Measurements from ENCODE around the gene ARL6IP4. TPM values are rescaled to one million over a fixed set of nuclear protein-coding genes. Genes with fewer than 3 reads are reported as not detected.

Gene ARL6IP4
- total RNA-seq, 4 donors from 2014 or later, result 87.5 to 149 (median 114) TPM

- no peaks in the 10 kb centered on the region for H3K9me3 ChIP-seq
- no peaks in the 10 kb centered on the region for H3K27me3 ChIP-seq
- no peaks in the 10 kb centered on the region for H3K36me3 ChIP-seq
- no peak overlapping the region for H3K27ac ChIP-seq
- no peaks in the 10 kb centered on the region for H3K4me1 ChIP-seq
- no peak overlapping the region for H3K4me3 ChIP-seq
- WGBS, result 86% methylated on average over 2 of the region's 2 CpGs
- DNase-seq (ENCODE audit: low spot score in 2 of 2), result no peak
- TF ChIP-seq EP300 (IDR thresholded peaks at IDR 0.05) (no peak), CTCF (IDR thresholded peaks at IDR 0.05) (no peak), POLR2AphosphoS5 (IDR thresholded peaks at IDR 0.05) (no peak), POLR2A (IDR thresholded peaks at IDR 0.05) (no peak)
Measured at GRCh38 chr12:123019841-123020138, 39.3 kb downstream of the ARL6IP4 start.

- no peak for DNase-seq (ENCODE audit: low spot score in 2 of 2)
- no peaks in the 10 kb centered on the region for H3K4me1 ChIP-seq
- H3K27me3 ChIP-seq, result no peaks in the 10 kb centered on the region
- TF ChIP-seq CTCF (IDR thresholded peaks at IDR 0.05) (no peak), POLR2A (IDR thresholded peaks at IDR 0.05) (no peak)
- H3K36me3 ChIP-seq, result no peaks in the 10 kb centered on the region
- no peak overlapping the region for H3K4me3 ChIP-seq
- 91% methylated on average over 18 of the region's 18 CpGs for WGBS
- no peak overlapping the region for H3K27ac ChIP-seq
- H3K9me3 ChIP-seq, result no peaks in the 10 kb centered on the region
Measured at GRCh38 chr12:123021688-123022604, 41.5 kb downstream of the ARL6IP4 start.

- TF ChIP-seq POLR2A (IDR thresholded peaks at IDR 0.05), result no peak
- Histone ChIP-seq H3K4me3 (no peak overlapping the region), H3K27me3 (no peaks in the 10 kb centered on the region), H3K4me1 (no peaks in the 10 kb centered on the region), H3K36me3 (no peaks in the 10 kb centered on the region), H3K27ac (no peak overlapping the region), H3K9me3 (no peaks in the 10 kb centered on the region)
- WGBS, result 100% methylated on average over 2 of the region's 5 CpGs
- no peak for DNase-seq (ENCODE audit: low spot score in 2 of 2)
Measured at GRCh38 chr12:123022846-123023245, 42.4 kb downstream of the ARL6IP4 start.

DNA sequence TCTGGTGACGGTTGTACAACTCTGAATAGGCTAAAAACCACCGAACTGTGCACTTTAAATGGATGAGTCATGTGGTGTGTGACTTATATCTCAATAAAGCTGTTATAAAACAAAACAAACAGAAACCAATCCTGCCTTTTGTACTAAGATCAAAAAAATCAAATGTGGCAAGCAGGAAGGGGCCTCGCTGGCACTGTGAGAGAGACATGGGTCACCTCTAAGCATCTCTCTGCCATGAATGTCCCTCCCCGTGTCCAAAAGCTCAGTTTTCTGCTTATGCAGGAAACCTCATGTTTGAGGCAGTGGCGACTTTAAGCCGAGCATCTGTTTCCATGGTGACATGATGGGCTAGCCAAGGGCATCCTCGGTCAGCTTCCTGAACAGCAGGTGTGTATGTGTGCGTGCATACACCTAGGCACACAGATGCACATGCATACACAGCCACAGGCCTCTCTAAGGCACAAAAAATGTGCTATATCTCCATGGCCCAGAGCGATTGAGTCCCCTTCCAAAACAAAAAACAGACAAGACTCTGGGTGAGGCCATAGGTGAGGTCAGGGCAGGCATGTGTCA, 44.4 kb downstream of the ARL6IP4 start:
- Histone ChIP-seq H3K27ac (no peak overlapping the region), H3K27me3 (no peaks in the 10 kb centered on the region), H3K4me1 (no peaks in the 10 kb centered on the region), H3K36me3 (no peaks in the 10 kb centered on the region), H3K9me3 (no peaks in the 10 kb centered on the region), H3K4me3 (no peak overlapping the region)
- TF ChIP-seq POLR2AphosphoS5 (IDR thresholded peaks at IDR 0.05), result no peak
- TF ChIP-seq CTCF (IDR thresholded peaks at IDR 0.05), result no peak
- no peak for TF ChIP-seq POLR2A (IDR thresholded peaks at IDR 0.05)
- no peak for TF ChIP-seq EP300 (IDR thresholded peaks at IDR 0.05)
- WGBS, result 85% methylated on average over 9 of the region's 9 CpGs
- no peak for DNase-seq (ENCODE audit: low spot score in 2 of 2)

- DNase-seq (ENCODE audit: low spot score in 2 of 2), result no peak
- 81% methylated on average over 9 of the region's 9 CpGs for WGBS
- no peaks in the 10 kb centered on the region for H3K9me3 ChIP-seq
- no peak overlapping the region for H3K27ac ChIP-seq
- no peak overlapping the region for H3K4me3 ChIP-seq
- TF ChIP-seq POLR2AphosphoS5 (IDR thresholded peaks at IDR 0.05) (no peak), CTCF (IDR thresholded peaks at IDR 0.05) (no peak), POLR2A (IDR thresholded peaks at IDR 0.05) (no peak), EP300 (IDR thresholded peaks at IDR 0.05) (no peak)
- H3K27me3 ChIP-seq, result no peaks in the 10 kb centered on the region
- no peaks in the 10 kb centered on the region for H3K4me1 ChIP-seq
- peaks cover 1% of the 10 kb centered on the region for H3K36me3 ChIP-seq
Measured at GRCh38 chr12:123026094-123026853, 45.8 kb downstream of the ARL6IP4 start.

Measured in suprapubic skin (tissue), 4 donors.